GM19463 (cell line): ENCODE results near the gene SLC23A1.
"Not testable (repeated sequence)": the region's sequence is repeated elsewhere in the genome, so short reads cannot be mapped to it uniquely, and the experiment has no call there.

Experiments
- ATAC-seq: cut with Tn5 transposase; IDR thresholded peaks from one replicate; pipeline ENCODE4 v1.9.1; 2021; ENCODE audit warnings: mild to moderate bottlenecking, moderate library complexity; ENCODE audit not compliant: unreplicated experiment

SLC23A1 gene

GRCh38 chr5:139383275-139383992, at the start of gene SLC23A1:
SLC23A1 (minus strand) TSS chr5:139383297; CDS start chr5:139383253, 44 bp downstream.
- ATAC-seq, result no peak

GRCh38 chr5:139431706-139432105, 48.6 kb upstream of the SLC23A1 start:
- ATAC-seq, result no peak

- no peak for ATAC-seq
These were observed 46.9 kb upstream of the SLC23A1 start for GRCh38 chr5:139430015-139430414.

GRCh38 chr5:139426203-139426885, 43.2 kb upstream of the SLC23A1 start:
- ATAC-seq, result no peak

GRCh38 chr5:139425497-139425896, 42.4 kb upstream of the SLC23A1 start:
- ATAC-seq, result no peak

- no peak for ATAC-seq
These were observed 39.3 kb upstream of the SLC23A1 start for GRCh38 chr5:139422307-139422893.

GRCh38 chr5:139419226-139420192, 36.4 kb upstream of the SLC23A1 start:
- ATAC-seq, result no peak

GRCh38 chr5:139418793-139419192, 35.7 kb upstream of the SLC23A1 start:
- ATAC-seq, result no peak

GRCh38 chr5:139417214-139417613, 34.1 kb upstream of the SLC23A1 start:
- ATAC-seq, result no peak

- ATAC-seq, result no peak
These were observed 33.6 kb upstream of the SLC23A1 start for GRCh38 chr5:139416651-139417050.

GRCh38 chr5:139415869-139416268, 32.8 kb upstream of the SLC23A1 start:
- no peak for ATAC-seq

- no peak for ATAC-seq
These were observed 32.2 kb upstream of the SLC23A1 start for GRCh38 chr5:139415221-139415861.

- no peak for ATAC-seq
These were observed 31.6 kb upstream of the SLC23A1 start for GRCh38 chr5:139414581-139415130.

- ATAC-seq, result peak; percentile 57
These were observed 30.9 kb upstream of the SLC23A1 start for GRCh38 chr5:139413963-139414362.

GRCh38 chr5:139413153-139413552, 30.1 kb upstream of the SLC23A1 start:
- ATAC-seq, result no peak

- ATAC-seq, result no peak
These were observed 28.1 kb upstream of the SLC23A1 start for GRCh38 chr5:139410993-139411828.

GRCh38 chr5:139410121-139410992, 27.3 kb upstream of the SLC23A1 start:
- no peak for ATAC-seq

GRCh38 chr5:139409116-139409515, 26.0 kb upstream of the SLC23A1 start:
- not testable (repeated sequence) for ATAC-seq
